K562 (cell line): ENCODE results near the gene LCN12. TPM values are rescaled to one million over a fixed set of nuclear protein-coding genes. Genes with fewer than 3 reads are reported as not detected.

Experiments
- ETS1 ChIP-seq: conservative IDR thresholded peaks from 2 replicates; pipeline ENCODE4 v1.6.1; 2011; ENCODE audit warnings: low read depth, mild to moderate bottlenecking, low read length; ENCODE audit not compliant: control insufficient read depth
- HMGXB4 ChIP-seq: sonication (generic); formaldehyde crosslinking; IDR thresholded peaks from 2 replicates; pipeline ENCODE4 v1.8.1; 2023; ENCODE audit warnings: mild to moderate bottlenecking, missing genetic modification reagents
- RERE ChIP-seq: sonication (generic); formaldehyde crosslinking; IDR thresholded peaks from 2 replicates; pipeline ENCODE4 v1.8.0; 2023; ENCODE audit warnings: missing genetic modification reagents, mild to moderate bottlenecking, borderline replicate concordance
- REST ChIP-seq, 2 experiments: fragments of 450-650 bp; formaldehyde crosslinking in 1 of 2; IDR thresholded peaks; 2 replicates each; pipeline versions ENCODE4 v1.4.0 to v1.6.1; 2014 to 2020; ENCODE audit warnings: mild to moderate bottlenecking in 2 of 2, borderline replicate concordance in 1 of 2, low read depth in 1 of 2
- SRF ChIP-seq, 2 experiments: fragments of 250-450, 450-650 bp in 1 of 2; sonication (Bioruptor Pico) in 1 of 2; sonication (generic) in 1 of 2; formaldehyde crosslinking; IDR thresholded peaks; 2 replicates each; pipeline versions ENCODE4 v1.5.0 to v1.5.1; 2020 to 2022; ENCODE audit warnings: mild to moderate bottlenecking in 1 of 2, missing genetic modification reagents in 1 of 2
- ZNF668 ChIP-seq: fragments of 250-450 bp; sonication (Bioruptor Pico); IDR thresholded peaks from 2 replicates; pipeline ENCODE4 v1.8.0; 2022; ENCODE audit warnings: mild to moderate bottlenecking, inconsistent platforms
- polyA plus RNA-seq, 8 experiments: library from polyadenylated mRNA; depleted of rRNA in 4 of 8; stranded (reverse) in 5 of 8; unstranded in 3 of 8; fragments of >200 nt; fragmentation: Nextera tagmentation in 2 of 8; fragmentation: Illumina TruSeq in 1 of 8; extraction: Ambion mirVana in 2 of 8; extraction: Trizol in 1 of 8; gene quantifications; 2 replicates each; pipeline versions ENCODE4 v1.2.1 to v1.2.3, GENCODE V29; 2011 to 2014; ENCODE audit warnings: inconsistent platforms in 1 of 8, missing spikeins in 1 of 8
- total RNA-seq, 7 experiments: library from RNA; depleted of rRNA in 6 of 7; stranded (reverse); fragments of >200 nt in 6 of 7; fragmentation: Illumina TruSeq in 2 of 7; extraction: Trizol in 2 of 7; gene quantifications; 2 replicates each; pipeline versions ENCODE4 v1.2.1 to v1.2.3, GENCODE V29; 2011 to 2021; ENCODE audit warnings: low replicate concordance in 1 of 7

Gene LCN12
- total and polyA plus RNA-seq, 9 of the 15 experiments (the other 6 are each of a cell fraction or from before 2014, with no cell fraction given): 0.05 TPM; not detected in 8

GRCh38 chr9:136978073-136978864, 26.2 kb downstream of the LCN12 start (continued):
- TF ChIP-seq REST (IDR thresholded peaks at IDR 0.05; ENCODE audit: borderline replicate concordance): no peak
- 0 out of 2 replicates have a peak, but pooled peaks have one; percentile 35 for TF ChIP-seq REST (CRISPR knock-in tag; IDR thresholded peaks at IDR 0.05; ENCODE audit: low read depth)
- TF ChIP-seq SRF (CRISPR knock-in tag; IDR thresholded peaks at IDR 0.05): no peak
- TF ChIP-seq HMGXB4 (CRISPR knock-in tag): no peak
- TF ChIP-seq ZNF668 (CRISPR knock-in tag): no peak
- no peak for TF ChIP-seq RERE (CRISPR knock-in tag)
- TF ChIP-seq ETS1: no peak
